GM18909 (cell line): ENCODE measurements around the gene KHNYN.

Experiments used
- ATAC-seq: cut with Tn5 transposase; IDR thresholded peaks from one replicate; pipeline ENCODE4 v1.9.1; 2021; ENCODE audit warnings: mild to moderate bottlenecking; ENCODE audit not compliant: unreplicated experiment, poor library complexity

Gene KHNYN

DNA sequence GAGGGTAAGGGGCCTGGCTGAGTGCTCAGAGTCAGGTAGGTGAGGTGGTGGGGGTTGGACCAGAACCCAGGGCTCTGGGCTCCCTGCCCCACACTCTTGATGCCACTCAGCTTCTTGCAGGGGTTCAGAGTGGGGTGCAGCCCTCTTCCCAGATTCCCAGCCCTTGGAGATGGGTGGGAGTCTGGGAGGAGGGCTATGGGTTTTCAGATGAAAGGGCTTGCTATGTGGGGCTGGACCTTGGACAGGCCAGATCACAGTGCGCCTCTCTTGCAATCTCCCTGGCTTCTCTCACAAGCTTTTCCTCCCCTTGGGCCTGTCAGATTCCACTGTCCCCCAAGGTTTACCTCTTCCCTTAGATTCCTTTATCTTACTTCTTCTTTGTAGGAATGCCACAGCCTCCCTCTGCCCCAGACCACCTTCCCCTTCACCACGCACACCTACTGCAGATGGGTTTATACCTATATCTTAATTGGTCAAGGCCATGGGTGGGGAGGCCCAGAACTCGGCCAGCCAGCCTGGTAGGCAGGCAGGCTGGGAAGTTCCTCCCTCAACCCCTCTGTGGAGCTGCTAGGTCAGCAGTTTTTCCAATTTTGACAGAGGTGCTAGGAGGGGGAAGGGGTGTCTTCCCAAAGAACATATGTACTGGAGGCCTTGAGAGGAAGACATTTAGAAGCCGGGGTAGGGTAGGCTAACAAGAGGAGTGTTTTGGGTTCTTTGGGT is 29.6 kb upstream of the KHNYN start:
- ATAC-seq, result no peak

DNA sequence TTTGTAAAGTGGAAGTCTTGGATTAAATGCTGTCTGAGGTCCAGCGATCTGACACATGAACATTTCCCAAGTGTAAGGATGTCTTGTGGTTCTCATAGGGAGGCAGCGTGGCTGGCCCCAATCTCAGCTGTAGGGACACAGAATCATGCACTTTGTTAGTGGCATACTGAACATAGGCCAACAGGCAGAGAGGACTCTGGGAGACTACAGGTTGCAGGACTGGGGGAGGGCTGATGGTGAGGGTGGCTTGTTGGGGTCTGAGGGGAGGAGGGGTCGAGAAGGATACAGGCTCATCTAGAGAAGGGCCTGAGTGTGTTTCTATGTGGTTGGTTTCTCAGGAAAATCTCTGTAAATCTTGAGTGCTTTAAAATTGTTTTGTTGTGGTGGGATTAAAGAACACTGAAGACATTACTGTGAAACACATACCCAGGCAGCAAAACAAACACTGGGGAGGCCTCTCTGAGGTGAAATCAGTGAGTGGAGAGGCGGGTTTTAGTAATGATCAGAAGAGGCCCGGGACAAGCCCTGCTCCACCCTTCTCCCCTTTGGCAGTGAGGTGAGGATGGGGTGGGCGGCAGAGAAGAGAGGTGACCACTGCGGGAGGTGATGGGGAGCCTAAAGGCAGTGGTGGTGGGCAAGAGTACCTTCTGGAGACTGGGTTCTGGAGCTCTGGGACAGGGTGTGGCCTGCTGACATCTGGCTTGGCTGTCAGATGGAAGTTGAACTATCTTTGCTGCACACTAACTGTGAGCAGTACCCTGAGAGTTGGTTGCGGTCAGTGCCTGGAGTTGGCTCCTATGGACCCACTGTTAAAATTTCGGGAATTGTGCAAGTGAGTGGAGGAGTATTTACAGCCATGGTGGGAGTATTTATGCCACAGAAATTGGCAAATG is 27.7 kb upstream of the KHNYN start:
- no peak for ATAC-seq

DNA sequence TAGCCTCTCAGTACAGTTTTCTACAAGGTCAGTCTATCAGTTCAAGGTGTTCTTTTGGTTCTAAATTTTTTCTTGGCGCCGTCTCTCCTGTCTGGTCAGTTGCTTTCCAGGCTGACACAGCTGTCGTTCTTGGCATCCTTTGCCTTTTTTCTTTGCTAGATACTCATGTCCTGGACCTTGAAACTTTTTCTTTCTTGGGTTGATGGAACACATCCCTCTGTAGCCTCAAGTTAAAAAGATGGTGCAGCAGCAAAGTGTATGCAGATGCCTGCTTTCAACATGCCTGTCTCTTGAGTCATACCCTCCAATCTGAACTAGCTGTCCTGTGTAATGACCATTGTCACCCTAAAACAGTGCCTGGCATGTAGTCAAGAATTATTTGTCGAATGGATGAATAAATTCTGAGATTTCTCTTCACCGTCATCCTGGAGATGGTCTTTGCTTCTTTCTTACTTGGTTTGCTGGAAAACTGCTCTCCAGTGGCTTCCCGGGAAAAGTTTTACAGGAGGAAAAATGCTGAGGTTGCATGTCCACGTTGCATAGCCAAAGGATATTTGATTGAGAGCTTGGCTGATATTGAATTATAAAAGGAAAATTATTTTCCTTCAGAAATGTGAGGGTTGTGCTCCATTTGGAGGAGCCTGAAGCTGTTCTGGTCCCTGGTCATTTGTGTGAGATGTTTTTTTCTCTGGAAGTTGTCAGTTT is 26.3 kb upstream of the KHNYN start:
- ATAC-seq, result no peak

DNA sequence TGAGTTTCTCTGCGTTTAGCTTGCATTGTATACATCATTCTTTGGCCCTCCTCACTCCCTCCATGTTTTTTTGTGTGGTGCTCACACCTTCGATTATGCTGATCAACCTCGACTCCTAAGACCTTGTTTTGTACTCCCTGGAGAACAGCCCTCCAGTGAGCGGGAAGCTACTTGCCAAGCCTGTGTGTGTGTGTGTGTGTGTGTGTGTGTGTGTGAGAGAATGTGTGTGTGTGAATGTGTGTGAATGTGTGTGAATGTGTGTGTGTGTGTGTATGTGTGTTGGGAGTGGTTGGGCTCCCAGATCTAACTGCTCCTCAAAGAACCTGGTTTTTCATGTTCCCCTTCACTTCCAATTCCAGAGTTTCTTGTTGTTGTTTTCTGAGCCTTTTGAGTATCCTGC is 24.9 kb upstream of the KHNYN start:
- no peak for ATAC-seq

DNA sequence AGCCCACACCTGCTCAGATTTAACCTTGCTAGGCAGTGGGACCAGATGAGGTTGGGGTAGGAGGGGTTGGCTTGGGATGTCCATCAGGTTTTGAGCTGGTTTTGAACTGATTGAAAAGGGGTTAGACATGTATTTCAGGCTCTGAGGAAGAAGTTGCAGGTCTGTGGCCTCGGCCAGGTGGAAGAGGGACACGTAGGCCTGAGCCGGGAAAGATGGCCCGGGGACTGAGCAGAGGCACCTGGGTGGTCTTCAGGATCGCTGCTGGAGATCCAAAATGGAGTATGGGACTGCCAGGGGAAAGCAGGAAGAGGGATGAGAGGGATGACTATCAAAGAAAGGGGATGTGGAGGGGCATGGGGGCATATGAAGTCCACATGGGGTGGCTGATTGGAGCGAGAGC is 23.3 kb upstream of the KHNYN start:
- ATAC-seq, result no peak

DNA sequence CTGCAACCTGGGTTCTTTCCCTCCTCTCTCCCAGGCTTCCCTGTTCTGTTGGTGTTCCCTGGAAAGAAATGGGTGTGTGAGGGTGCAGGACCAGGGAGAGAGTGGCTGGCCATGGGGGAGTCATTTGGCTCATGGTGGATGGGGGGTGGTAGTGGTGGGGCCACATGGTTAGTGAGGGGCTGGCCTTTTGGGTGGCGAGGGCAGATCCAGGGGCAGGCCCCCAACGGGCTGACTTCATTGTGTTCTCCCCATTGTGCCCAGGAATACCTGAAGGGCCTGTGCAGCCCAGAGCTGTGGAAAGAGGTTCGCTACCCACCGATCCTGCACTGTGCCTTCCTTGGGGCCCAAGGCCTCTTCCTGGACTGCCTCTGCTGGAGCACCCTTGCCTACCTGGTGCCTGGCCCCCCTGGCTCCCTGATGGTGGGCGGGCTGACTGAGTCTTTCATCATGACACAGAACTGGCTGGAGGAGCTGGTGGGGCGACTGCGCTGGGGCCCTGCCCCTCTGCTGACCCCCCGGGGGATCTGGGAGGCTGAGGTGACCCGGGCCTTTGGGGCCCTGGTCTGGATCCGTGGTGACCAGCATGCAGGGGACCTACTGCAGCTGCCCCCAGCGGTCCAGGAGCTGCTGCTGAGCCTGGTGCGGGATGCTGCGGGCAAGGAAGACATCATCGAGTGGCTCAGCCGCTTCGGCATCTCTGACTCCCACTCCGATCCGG is 22.0 kb upstream of the KHNYN start:
- no peak for ATAC-seq

DNA sequence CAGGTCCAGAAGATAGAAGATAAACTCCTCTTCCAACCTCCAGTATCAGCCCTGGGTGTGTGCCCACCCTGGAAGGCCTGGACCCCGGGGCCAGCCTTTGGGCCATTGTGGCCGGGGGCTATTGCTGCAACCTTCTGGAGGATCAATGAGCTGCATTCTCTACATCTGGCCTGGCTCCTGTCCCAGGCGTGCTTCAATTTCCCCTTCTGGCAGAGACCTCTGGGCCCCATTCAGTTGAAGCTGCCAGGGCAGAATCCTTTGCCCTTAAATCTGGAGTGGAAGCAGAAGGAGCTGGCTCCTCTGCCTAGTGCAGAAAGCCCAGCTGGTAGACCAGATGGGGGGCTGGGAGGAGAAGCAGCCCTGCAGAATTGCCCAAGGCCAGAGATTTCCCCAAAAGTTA is 21.0 kb upstream of the KHNYN start:
- ATAC-seq, result no peak

DNA sequence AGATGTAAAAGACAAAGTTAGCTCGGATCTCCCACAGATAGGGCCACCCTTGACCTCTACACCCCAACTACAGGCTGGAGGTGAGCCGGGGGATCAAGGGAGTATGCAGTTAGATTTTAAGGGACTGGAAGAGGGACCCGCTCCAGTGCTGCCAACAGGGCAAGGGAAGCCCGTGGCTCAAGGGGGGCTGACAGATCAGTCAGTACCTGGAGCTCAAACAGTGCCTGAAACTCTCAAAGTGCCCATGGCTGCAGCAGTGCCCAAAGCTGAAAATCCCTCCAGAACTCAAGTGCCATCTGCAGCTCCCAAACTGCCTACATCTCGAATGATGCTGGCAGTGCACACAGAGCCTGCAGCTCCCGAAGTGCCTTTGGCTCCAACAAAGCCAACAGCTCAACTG is 20.6 kb upstream of the KHNYN start:
- no peak for ATAC-seq

DNA sequence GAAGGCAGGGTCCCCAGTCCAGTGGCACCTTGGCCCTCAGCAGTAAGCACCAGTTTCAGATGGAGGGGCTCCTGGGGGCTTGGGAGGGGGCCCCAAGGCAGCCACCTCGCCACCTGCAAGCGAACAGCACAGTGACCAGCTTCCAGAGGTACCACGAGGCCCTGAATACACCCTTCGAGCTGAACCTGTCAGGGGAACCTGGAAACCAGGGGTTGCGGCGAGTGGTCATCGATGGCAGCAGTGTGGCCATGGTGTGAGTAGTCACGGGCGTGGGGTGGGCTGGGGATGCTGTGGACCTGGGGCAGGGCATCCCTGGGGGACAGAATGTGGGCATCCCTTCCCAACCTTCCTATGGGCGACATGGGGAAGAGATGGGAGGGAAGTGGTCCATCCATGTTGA is 19.8 kb upstream of the KHNYN start:
- ATAC-seq, result no peak

DNA sequence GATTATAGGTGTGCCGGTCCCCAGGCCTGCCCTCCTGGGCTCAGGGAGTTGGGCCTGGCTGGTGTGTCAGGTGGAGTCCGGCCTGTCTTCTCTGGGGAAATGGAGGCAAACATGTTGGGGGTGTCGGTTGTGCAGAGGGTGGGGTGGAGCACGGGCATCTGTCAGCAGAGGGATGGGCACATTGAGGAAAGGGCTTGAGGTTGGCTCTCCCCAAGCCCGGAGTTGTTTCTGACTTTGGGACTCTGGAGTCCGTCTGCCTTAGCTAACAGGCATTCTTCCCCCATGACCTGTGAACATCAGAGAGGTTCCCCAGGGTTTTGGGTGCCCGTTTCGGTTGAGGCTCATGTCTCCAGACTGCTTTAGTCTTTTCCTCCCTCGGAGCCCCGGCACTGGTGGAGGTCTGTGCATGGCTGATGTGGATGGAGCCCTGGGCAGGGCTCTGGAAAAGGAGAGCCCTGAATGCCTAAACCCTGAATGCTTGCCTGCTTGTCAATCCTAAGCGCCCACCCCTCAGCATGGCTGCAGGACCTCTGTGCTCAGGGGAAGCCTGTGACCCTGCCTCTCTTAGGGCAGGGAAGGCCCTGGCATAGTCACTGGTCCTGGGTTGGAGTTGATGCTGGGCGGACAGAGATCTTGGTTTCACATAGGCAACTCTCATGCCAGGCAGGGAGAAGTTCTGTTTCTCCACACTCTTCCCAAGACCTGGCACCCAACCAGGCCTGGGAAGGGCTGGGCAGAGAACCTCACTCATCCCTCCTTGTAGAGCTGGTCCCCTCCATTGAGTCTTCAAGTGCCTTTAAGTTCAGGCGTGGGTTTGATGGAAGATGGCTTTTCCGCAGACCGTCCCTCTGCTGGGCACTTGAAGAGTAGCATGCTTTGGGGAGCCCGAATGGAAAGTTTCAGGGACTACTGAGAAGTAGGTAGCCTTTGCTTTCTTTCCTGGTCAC is 18.0 kb upstream of the KHNYN start:
- ATAC-seq, result peak; percentile 64

DNA sequence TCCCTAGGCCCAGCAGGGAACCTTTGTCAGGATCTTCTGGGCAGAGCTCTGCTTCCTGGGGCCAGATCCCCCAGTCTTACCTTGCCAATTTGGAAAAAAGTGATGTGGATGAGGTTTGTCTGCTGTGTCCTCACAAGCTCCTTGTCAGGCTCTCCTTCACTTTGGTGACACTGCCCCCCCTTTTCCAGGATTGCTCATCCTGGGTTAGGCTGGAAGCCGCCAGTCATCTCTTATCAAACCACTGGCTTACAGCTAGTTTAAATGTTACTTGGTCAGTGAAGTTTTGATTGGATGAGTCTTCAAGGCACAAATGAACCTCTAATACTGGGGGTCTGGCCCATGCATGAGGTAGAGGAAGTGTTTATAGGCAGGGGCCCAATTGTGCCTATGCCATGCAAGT is 15.7 kb upstream of the KHNYN start:
- ATAC-seq, result no peak

DNA sequence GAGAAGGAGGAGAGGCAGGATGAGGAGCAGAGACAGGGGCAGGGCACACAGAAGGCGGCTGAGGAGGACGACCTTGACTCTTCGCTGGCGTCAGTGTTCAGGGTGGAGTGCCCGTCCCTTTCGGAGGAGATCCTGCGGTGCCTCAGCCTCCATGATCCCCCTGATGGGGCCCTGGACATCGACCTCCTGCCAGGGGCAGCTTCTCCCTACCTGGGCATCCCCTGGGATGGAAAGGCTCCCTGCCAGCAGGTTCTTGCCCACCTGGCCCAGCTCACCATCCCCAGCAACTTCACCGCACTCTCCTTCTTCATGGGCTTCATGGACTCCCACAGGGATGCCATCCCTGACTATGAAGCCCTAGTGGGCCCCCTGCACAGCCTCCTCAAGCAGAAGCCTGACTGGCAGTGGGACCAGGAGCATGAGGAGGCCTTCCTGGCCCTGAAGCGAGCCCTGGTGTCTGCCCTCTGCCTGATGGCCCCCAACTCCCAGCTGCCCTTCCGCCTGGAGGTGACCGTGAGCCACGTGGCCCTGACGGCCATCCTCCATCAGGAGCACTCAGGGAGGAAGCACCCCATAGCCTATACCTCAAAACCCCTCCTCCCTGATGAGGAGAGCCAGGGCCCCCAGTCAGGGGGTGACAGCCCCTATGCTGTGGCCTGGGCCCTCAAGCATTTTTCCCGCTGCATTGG is 14.9 kb upstream of the KHNYN start:
- ATAC-seq, result no peak

DNA sequence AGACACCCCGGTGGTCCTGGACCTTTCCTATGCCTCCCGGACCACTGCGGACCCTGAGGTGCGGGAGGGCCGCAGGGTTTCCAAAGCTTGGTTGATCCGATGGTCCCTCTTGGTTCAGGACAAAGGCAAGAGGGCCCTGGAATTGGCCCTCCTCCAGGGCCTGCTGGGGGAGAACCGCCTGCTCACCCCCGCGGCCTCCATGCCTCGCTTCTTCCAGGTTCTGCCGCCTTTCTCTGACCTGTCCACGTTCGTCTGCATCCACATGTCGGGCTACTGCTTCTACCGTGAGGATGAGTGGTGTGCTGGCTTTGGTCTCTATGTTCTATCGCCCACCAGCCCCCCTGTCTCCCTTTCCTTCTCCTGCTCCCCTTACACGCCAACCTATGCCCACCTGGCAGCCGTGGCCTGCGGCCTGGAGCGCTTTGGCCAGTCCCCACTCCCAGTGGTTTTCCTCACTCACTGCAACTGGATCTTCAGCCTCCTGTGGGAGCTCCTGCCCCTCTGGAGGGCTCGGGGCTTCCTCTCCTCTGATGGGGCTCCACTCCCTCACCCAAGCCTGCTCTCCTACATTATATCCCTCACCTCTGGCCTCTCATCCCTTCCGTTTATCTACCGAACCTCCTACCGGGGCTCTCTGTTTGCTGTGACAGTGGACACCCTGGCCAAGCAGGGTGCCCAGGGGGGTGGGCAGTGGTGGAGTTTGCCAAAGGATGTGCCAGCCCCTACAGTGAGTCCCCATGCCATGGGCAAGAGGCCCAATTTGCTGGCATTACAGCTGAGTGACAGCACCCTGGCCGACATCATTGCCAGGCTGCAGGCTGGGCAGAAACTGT is 14.1 kb upstream of the KHNYN start:
- ATAC-seq, result no peak

DNA sequence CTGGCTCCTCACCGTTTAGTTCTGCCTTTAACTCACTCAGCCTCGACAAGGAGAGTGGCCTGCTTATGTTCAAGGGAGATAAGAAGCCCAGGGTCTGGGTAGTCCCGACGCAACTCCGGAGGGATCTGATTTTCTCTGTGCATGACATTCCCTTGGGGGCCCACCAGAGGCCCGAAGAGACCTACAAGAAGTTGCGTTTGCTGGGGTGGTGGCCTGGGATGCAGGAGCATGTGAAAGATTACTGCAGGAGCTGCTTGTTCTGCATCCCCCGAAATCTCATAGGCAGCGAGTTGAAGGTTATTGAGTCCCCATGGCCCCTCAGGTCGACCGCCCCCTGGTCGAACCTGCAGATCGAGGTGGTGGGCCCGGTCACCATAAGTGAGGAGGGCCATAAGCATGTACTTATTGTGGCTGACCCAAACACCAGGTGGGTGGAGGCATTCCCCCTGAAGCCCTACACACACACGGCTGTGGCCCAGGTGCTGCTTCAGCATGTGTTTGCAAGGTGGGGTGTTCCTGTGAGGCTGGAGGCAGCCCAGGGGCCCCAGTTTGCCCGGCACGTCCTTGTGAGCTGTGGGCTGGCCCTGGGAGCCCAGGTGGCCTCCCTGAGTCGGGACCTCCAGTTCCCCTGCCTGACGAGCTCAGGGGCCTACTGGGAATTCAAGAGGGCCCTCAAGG is 13.4 kb upstream of the KHNYN start:
- no peak for ATAC-seq

DNA sequence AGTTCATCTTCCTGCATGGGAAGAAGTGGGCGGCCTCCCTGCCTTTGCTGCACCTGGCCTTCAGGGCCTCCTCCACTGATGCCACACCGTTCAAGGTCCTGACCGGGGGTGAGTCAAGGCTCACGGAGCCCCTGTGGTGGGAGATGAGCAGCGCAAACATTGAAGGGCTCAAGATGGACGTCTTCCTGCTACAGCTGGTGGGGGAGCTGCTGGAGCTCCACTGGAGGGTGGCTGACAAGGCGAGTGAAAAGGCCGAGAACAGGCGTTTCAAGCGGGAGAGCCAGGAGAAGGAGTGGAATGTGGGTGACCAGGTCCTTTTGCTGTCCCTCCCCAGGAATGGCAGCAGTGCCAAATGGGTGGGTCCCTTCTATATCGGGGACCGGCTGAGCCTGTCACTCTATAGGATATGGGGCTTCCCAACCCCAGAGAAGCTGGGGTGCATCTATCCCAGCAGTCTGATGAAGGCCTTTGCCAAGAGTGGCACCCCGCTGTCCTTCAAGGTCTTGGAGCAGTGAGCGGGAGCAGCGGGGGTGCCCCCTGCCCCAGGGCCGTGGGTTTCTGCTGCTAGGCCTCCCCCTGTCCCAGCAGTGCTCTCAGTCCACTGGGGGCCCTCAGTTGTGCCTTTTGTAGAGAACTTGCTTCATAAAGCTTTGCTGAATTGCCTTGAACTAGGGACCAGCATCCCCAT is 12.7 kb upstream of the KHNYN start:
- no peak for ATAC-seq

DNA sequence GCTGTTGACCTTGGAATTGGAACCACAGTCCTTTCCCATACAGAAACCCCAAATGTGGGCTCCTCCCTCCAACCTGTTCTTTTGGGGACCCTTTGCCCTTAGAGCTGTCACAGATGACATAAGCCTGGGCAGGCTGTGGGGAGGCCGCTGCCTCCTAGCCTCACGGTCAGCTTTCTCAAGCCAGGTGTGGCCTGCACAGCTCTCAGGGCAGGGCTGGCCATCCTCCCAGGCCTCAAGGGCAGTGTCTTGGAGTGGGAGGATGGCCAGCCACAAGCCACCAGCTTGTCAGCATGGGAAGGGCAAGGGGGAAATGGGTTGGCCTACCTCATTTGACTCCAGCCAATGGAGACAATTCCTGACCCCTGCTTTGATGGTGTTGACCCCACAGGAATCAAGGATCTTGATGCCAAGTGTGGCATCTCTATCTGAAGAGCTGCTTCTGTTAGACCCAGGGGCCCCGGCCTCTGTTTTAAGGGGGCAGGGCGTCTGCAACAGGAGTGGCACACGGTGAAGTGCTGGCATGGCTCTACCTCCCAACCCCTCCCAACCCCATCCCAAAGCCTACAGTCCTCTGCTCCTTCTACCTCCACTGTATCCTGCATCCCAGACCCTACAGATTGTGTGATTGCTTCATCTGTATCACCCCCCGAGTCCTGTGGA is 11.8 kb upstream of the KHNYN start:
- ATAC-seq, result no peak
